SIG-M5 (cell line): ENCODE measurements around the gene RSPH10B2.
"Not testable (repeated sequence)": the region's sequence is repeated elsewhere in the genome, so short reads cannot be mapped to it uniquely, and the experiment has no call there.

Source experiments
- DNase-seq: peaks from one replicate; lab custom pipeline; 2025; lab: John Stamatoyannopoulos, UW

Gene RSPH10B2

DNA sequence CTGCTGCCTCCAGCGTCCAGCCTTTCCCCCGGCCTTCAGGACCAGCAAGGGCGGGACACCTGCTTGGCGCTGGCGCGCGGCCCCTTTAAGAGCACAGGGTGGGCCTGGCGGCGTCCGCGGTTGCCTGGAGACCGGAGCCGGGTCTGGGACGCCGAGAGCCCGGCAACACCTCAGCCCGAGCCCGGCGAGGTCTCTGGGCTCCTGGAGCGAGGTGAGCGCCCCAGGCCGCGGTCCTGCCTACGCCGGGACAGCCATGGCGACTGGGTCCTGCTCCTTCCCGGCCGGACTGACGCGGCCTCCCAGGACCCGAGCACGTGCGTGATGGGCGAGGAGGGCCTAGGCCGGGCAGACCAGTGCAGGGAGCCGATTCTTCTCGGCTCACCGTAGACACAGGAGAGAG lies at the start of gene RSPH10B2:
TSS of gene RSPH10B2 (plus strand) at position 140 of the 400 bp plus-strand sequence. CDS start 3,575 bp downstream, outside the sequence.
- not testable (repeated sequence) for DNase-seq

DNA sequence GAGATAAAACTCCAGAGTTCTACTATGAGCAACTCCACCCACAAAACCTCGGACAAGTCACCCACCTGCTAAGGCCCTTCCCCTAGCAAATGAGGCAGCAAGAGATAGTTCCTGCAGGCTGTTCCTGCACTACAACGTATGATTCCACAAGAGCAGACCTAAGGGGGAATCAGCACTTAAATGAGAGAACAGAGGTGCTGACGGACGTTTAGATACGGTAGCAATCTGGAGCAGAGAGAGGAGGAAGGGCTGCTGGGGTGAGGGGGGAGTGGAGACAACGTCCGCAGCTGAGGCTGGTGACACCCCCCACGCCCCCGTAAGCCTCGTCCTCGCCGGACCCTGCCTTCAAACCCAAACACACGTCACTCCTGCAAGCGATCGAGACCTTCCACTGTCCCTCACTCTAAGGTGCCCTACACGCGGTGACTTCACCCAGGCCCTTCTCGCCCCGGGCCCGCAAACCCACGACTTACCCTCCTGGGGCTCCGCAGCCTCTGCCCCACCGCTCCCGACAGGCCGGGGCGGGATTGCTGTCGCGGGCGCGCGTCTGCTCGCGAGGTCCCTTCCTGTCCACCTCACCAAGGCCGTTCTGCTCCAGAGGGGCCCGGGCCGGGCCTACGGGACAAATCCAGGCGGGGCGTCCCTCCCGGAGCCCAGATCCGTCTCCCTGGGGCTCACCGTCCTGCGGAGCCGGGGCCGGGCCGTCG lies 47.8 kb upstream of the RSPH10B2 start:
- DNase-seq: no peak

DNA sequence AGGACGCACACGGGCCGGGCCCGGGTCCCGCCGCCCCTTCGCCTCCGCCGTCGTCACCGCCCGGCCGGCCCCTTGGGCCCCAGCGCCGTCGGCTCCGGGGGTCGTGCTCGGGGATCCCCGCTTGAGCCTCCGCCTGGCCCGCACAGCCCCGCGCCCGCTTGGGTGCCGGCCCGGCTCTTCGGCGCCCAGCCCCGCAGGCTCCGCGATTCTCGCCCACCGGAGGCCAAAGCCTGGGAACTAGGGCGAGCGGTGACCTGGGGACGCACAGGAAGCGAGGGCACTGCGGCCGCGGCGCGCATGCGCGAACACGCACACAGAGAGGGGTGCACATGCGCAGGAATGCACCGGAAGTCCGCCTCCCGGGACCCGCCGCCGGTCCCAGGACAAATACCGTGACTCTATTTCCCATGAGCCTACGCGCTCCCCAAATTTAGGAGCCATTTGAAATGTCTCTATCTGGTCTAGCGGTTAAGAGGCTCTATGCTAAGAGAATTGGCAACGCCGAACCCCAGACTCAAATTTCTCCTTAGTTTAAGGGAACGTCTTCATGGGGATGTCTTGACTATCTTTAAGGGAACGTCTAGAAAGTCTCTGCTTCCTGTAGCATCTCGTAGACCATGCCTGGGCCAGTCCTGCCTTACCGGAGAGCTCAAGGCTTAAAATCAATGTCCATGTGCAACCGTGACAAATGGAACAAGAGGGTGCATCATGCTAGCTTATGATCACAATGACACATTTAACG lies 47.1 kb upstream of the RSPH10B2 start, which contains the start of gene ZNF12:
TSS of gene ZNF12 (minus strand) at position 282 of the 742 bp plus-strand sequence. CDS start 1,774 bp downstream, outside the sequence.
- peak; percentile 39 for DNase-seq

DNA sequence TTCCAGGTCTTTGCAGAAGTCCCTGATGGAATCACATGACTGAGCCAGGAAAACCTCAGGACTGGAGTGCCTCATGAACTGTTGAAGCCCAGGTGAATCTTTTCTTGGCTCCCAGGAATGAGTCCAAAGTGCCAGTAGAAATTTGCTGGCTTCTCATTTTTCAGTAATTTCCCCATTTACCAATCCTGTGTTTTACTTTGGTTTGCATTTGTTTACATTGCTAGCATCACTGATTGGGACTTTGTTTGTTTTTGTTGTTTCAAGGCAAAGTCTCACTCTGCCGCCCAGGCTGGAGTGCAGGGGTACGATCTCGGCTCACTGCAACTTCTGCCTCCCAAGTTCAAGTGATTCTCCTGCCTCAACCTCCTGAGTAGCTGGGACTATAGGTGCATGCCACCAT lies 45.6 kb upstream of the RSPH10B2 start:
- no peak for DNase-seq

DNA sequence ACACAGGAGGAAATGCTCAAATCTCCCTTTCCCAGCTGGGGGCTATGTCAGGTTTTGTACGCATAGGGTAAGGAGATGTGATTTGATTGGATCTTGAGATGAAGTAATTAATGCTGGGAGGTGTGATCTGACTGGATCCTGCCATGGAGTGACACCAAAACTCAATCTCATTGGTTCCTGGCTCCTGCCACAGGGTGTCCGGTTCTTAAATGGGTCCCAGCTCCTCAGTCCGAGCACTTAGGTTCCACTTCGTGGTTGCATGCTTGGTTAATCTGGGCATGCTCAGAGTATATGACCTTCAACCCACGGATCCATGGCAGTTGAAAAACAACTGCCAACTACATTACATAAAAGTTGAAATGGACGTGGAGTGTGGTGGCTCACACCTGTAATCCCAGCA lies 44.1 kb upstream of the RSPH10B2 start:
- no peak for DNase-seq

DNA sequence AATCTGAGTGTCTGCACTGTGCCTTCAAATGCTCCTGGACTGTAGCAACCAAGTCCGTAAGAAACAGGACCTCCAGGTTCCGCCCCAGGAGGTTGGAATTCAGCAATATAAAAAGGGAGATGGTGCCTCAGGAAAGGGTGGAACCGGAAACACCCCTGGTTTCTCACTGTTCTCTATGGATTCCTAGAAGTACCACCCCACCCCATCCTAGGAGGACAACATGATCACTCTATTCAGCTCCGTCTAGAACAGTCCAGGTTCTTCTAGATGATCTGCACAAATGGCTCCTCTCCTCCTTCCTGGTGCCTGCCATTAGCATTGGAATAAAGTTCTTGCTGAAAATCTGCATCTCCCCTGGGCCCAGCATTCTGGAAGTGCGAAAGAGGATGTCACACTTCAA lies 39.5 kb upstream of the RSPH10B2 start:
- no peak for DNase-seq

DNA sequence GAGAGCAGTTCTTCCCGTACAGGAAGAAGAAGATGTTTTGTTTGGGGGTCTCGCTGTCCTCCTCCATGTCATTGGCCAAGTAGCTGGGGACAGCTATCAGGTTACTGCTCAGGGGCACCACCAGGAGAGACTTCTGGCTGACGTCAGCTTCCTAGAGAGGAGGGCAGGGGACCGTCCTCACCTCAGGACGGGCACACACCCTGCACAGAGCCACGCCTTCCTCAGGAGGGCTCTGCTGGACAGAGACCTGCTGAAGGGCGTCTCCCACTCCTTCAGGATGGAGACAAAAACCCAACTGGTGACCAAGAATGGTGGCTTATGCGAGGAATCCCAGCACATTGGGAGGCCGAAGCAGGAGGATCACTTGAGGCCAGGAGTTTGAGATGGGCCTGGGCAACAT lies 38.0 kb upstream of the RSPH10B2 start:
- DNase-seq: not testable (repeated sequence)

DNA sequence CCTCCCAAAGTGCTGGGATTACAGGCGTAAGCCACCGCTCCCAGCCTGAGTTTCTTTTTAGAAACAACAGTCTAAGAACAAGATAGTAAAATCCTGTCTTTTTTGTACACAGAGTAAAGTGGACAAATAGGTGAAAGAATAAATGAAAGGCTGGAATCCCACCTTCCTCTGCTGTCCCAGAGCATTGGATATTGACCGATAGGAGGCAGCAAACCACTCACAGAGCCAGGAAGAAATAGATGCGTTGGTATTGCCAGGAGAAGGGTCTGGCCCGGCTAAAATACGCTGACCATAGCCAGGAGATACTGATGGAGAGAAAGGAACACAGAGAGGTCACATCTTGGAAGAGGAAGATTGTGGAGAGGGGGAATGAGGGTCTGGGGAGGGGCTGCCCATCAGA lies 35.8 kb upstream of the RSPH10B2 start:
- DNase-seq: no peak

DNA sequence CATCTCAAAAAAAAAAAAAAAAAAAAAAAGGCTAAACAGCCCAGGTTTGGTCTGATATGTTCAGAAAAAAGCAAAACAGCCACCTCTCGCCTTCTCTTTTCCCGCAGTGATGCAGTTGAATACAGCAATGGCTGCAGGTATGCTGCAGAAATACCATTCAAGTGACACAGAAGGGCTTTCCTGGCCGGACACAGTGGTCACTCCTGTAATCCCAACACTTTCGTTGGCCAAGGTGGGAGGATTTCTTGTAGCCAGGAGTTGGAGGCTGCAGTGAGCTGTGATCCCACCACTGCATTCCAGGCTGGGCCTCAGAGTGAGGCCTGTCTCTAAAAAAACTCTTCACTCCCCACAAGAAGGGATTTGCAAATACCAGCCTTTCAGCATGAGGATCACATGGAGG lies 29.6 kb upstream of the RSPH10B2 start:
- not testable (repeated sequence) for DNase-seq

DNA sequence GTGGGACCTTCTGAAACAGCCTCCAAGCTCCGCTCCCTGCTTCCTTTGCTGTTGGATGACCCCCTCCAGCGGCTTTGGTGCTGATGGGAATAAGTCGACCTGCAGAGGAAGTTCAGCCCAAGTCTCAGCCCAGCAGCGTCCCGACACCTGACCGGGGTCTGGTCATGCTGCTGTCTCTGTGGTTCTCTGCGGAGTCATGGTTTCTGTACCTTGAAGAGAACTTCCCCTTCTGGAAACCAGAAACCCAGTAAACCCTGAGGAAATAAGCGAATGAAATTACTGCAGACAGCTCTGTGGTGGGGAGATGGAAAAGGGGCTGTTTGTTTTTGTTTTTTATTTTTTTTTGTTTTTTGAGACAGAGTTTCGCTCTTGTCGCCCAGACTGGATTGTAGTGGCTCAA lies 28.9 kb upstream of the RSPH10B2 start:
- peak; percentile 22 for DNase-seq

DNA sequence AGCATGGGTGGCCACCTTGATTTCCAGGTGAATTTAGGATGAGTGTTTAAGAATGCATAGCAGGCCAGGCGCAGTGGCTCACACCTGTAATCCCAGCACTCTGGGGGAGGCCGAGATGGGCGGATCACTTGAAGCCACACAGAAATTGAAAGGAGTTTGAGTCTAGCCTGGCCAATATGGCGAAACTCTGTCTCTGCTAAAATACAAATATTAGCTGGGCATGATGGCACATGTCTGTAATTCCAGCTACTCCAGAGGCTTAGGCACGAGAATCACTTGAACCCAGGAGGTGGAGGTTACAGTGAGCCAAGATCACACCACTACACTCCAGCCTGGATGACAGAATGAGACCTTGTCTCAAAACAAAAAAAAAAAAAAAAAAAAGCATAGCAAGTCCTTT lies 27.6 kb upstream of the RSPH10B2 start:
- not testable (repeated sequence) for DNase-seq

DNA sequence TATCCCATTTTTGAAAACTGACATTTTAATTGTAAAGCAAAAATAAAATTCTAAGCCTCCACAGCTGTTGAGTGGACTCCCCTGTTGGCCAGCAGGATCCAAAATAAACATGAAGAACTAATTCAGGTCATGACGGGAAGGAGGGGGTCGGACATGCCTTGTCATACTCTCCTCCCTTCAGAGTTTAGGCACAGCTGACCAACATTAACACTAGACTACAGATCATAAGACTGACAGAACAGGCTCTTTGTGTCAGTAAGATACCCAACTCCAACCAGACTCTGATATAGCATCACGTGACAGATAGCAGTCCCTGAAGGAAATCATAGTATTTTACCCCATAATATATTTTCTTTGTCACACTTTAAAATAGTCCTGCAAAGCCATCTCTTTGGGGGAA lies 26.2 kb upstream of the RSPH10B2 start:
- DNase-seq: no peak

DNA sequence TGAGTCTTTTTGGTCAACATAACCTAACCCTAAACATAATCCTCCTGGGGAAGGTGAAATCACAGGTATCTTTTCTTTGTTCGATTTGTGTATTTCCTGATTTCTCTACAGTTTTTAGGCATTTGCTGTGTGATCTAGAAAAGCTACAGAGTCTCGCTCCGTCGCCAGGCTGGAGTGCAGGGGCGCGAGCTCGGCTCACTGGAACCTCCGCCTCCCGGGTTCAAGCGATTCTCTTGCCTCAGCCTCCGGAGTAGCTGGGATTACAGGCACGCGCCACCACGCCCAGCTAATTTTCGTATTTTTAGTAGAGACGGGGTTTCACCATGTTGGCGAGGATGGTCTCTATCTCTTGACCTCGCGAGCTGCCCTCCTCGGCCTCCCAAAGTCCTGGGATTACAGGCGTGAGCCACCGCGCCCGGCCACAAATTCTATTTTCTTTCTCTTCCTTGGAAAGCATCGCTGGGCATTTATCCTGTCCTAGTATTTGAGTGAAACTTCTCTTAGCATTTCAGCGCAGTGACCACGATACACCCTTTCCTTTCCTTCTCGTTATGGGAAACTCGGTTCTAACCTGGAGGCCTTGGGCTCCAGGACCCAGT lies 24.9 kb upstream of the RSPH10B2 start:
- DNase-seq: not testable (repeated sequence)

DNA sequence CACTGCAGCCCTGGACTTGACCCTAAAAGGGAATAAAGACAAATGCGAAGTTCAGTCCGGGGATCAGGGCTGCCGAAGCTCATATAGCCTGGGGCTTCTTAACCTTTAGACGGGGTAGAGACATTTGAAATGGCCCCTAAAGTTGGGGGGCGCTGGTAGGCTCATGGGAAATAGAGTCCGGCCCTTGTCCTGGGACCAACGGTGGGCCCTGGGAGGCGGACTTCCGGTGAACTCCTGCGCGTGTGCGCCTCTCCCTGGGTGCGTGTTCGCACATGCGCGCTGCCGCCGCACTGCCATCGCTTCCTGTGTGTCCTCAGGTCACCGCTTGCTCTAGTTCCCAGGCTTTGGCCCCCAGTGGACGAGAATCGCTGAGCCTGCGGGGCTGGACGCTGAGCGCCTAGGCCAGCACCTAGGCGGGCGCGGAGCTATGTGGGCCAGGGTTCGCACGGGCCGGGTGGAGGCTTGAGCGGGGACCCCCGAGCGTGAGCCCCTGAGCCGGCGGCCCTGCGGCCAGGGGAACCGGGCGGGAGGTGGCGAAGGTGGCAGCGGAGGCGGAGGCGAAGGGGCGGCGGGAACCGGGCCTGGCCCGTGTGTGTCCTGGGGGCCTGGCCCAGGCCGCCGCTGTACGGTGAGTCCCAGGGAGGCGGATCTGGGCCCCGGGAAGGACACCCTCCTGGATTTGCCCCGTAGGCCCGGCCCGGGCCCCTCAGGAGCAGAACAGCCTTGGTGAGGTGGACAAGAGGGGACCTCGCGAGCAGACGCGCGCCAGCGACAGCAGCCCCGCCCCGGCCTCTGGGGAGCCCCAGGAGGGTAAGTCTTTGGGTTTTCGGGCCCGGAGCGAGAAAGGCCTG lies 24.2 kb upstream of the RSPH10B2 start:
- DNase-seq: peak; percentile 39

DNA sequence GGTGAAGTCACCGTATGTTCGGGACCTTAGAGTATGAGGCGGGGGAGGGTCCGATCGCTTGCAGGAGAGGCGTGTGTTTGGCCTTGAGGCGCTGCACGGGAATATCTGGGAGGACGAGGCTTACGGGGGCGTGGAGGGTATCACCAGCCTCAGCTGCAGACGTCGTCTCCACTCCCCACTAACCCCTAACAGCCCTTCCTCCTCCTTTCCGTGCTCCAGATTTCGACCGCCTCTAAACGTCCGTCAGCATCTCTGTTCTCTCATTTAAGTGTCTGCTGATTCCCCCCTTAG lies 23.6 kb upstream of the RSPH10B2 start:
- no peak for DNase-seq

DNA sequence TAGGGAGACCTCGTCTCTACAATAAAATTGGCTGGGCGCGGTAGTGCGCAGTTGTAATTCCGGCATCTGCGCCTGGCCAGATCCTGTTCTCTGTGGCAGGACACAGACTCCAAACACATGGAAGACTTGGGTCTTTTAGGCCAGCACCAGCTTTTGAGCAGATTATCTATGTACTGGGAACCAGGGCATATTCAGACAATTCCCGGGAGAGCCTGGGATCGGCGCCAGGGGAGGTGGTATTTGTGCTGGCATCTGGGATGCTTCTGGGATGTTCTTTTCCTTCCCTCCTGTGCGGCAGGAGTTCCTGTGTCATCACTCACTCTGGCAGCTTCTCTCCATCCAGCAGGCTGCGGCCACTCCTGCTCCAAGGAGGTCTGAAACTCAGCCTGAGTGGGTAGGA lies 15.5 kb upstream of the RSPH10B2 start:
- not testable (repeated sequence) for DNase-seq

DNA sequence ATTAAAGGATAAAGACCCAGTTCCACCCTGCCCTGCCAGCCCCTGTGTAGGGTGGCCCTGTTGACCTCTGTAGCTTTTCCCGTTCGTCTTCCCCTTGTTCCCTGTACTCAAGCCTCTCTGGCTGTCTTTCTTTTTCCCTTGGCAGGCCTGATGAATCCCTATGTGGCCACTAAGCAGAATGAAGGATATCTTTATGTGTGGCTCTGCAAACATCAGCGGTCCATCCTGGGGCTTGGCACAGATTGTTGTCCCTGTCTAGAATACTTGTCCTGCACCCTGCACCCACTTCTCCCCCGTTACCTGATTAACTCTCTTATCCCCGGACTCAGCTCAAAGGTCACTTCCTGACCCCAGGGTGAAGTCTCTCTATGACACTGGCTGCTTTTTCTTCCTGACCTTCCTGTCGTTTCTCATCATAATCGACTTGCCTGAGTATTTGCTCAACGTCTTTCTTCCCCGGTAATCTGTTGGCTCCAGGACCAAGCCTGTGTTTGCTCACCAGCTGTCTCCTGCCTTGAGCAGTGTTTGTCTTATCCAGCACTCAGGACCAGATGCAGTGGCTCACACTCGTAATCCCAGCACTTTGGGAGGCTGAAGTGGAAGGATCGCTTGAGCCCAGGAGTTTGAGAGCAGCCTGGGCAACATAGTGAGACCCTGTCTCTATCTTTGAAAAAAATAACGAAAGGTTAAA lies 9.3 kb upstream of the RSPH10B2 start:
- not testable (repeated sequence) for DNase-seq

DNA sequence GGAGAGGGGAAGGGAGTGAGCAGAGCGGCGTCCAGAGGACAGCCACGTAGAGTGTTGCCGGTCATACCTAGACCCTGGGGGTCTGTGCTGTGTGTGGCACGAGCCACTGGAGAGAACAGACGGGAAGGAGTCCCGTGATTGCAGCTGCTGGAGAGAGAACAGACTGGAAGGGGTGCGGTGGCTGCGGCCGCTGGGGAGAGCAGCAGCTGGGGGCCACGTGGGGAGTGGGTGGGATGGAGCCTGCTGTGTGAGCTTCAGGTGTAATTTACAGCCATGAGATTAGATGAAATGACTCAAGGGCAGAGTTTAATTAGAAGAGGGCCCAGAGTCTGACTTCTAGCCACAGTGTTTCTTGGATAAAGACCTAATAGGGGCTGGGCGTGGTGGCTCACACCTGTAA lies 4.6 kb upstream of the RSPH10B2 start:
- not testable (repeated sequence) for DNase-seq

DNA sequence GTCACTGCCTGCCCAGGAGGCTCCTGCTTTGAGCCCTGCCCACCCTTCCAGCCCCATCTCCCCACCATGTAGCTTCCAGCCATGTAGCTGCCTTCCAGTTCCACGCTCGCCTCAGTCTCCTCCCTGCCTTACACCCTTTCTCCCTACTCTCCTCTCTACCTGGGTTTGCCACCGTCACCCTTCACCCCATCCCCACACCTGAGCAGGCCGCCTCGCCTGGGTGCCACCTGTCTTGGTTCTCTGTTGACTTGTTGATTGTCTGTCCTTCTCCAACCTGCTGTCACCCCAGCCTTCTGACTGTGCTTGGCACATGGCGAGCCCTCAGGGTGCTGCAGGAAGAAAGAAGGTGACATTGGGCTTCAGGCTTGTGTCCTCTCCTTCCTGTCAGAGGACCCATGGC lies 3.7 kb upstream of the RSPH10B2 start:
- DNase-seq: not testable (repeated sequence)

DNA sequence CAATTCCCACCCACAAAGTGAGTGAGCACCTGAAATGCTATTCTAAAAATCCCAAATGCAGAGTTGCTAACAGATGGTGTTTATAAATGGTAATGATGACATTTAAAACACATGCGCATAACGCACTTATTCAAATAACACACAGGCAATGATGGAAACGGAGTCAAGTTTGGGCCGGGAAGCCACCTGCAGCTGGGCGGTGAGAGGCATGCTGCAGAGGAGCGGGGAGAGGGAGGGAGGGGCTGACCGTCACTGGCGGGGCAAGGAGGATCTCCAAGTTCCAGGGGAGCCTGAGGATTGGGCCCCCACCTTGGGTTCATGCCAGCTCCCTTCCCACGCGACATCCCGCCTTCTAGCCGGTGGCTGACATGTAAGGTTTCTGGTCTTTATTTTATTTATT lies 7.3 kb downstream of the RSPH10B2 start:
- not testable (repeated sequence) for DNase-seq

DNA sequence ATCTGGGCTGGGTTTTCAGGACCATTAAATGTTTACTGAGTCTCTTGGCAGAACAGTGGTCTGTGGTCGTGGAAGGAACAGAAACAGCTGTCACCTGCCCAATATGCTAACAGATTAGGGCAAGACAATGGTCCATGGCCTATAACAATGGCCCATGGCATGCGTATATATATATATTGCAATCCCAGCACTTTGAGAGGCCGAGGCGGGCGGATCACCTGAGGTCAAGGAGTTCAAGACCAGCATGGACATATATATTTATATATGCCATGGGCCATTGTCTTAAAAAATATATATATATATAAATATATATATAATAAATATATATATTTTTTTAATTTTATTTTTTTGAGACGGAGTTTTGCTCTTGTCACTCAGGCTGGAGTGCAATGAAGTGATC lies 27.7 kb downstream of the RSPH10B2 start:
- not testable (repeated sequence) for DNase-seq

DNA sequence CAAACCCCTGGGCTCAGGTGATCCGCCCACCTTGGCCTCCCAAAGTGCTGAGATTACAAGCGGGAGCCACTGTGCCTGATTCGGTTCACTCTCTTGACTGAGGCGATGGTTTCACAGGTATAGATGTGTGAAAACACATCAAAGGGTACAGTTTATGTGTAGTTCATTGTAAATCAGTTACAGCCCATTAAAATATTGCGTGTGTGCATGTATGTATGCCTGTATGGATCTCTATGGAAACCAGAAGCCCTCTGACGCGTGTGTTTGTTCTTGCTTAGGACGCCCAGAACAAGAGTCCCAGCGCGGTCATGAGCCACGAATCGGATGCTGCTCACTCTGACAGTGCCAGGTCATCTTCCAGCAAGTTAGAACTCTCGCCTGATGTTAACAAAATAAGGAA lies 35.5 kb downstream of the RSPH10B2 start:
- not testable (repeated sequence) for DNase-seq
